Brain microvascular endothelial cell (primary cell): ENCODE data around the gene COL20A1.

Source experiments
- DNase-seq: peaks from one replicate; pipeline ENCODE4 v3.0.0-alpha.2; 2020
- H3K27ac ChIP-seq: fragments of 250-450 bp; sonication (Bioruptor Pico); 2 replicates; pipeline ENCODE4 v1.5.1; 2020; ENCODE audit warnings: mild to moderate bottlenecking, moderate library complexity
- H3K27me3 ChIP-seq: fragments of 250-450 bp; sonication (Bioruptor Pico); replicated peaks from 2 replicates; pipeline ENCODE4 v1.5.1; 2020; ENCODE audit warnings: mild to moderate bottlenecking
- H3K36me3 ChIP-seq: fragments of 250-450 bp; sonication (Bioruptor Pico); replicated peaks from 2 replicates; pipeline ENCODE4 v1.5.1; 2020; ENCODE audit warnings: mild to moderate bottlenecking
- H3K4me3 ChIP-seq: 2 replicates; pipeline ENCODE4 v1.5.1; 2011; ENCODE audit warnings: low read depth, mild to moderate bottlenecking, control low read depth, low read length, moderate library complexity
- CTCF ChIP-seq: IDR thresholded peaks from 2 replicates; pipeline ENCODE4 v1.5.1; 2011; ENCODE audit warnings: low read depth, mild to moderate bottlenecking, moderate library complexity, low read length, control low read depth, inconsistent platforms; ENCODE audit errors: missing control alignments
- in situ Hi-C: cut with HindIII; loops from 2 replicates; pipeline ENCODE4 v1.10.0; 2017; ENCODE audit warnings: low sequenced_read_pairs, low pct_ligation_motif_present

The COL20A1 gene

GRCh38 chr20:63384336-63384735 is 91.3 kb downstream of the COL20A1 start:
- Histone ChIP-seq H3K27ac (no peak overlapping the region), H3K27me3 (peaks cover 2% of the 10 kb centered on the region), H3K36me3 (no peaks in the 10 kb centered on the region), H3K4me3 (no peak overlapping the region)
- no peak for DNase-seq
- no peak for TF ChIP-seq CTCF
- in situ Hi-C loops: no loop called here
